NCI-H345 (cell line): ENCODE data around the gene SLC24A3.

Experiments
- DNase-seq: peaks from one replicate; lab custom pipeline; 2025; lab: John Stamatoyannopoulos, UW

SLC24A3 gene

DNA sequence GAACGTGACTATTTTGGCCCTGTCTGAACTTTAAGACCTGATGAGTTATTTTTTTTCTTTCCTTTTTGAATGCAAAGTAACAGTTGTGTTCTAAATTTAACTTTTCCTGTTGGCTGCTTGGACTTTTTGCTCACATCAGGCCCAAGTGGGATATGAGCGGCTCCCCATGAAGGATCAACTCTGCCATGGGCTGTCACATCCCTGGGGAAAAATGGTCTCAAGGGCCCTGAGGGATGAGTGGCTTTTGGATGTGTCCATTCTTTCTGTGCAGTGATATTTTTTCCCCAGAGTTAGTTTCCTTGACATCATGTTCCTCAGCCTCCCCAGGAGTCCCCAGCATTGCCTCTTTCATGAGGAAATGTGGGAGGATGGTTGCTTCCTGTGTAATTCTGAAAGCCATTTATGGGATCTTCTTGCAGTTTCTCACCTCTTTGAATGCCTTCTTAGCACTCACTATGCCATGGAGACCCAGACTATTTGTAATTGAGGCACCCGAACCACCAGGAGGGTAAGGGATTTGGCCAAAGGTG lies 92.5 kb downstream of the SLC24A3 start:
- no peak for DNase-seq

DNA sequence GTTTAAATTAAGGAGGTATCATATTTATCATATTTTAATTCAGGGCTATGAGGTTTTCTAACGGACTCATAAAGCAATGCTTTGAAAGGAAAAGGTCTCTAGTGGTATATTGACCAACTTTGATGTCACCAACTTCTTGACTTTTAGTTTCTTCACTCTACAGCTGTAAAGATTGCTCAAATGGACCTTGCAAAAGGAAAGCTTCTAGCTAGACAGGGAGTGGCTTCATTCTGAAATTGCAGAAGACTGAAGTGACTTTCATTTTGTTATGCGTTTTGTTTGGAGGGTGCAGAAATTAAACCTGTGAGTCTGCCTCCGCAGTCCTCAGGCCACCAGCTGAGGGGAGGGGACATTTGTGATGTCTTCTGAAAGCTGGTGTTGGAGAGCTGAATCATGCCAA lies 95.7 kb downstream of the SLC24A3 start:
- DNase-seq, result no peak

DNA sequence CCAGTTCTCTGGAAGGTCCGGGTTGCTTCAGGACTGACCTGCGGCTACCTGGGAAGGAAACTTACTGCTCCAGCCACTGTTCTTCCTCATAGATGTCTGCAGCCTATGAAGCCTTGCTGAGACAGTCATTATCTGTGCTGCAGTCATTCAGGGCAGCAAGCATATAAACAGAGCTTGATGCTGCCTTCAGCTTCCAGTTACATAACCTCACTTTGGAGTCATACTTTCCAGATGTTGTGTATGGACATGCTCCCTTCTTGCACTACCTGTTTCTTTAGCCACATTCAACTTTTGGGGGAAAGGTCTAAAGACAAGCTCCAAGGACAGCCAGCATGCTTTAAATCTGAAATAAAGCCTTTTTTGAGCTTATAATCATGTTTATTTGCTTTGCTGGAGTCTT lies 98.1 kb downstream of the SLC24A3 start:
- DNase-seq, result no peak

- no peak for DNase-seq
Measured at GRCh38 chr20:19313342-19314069, 101.1 kb downstream of the SLC24A3 start.

DNA sequence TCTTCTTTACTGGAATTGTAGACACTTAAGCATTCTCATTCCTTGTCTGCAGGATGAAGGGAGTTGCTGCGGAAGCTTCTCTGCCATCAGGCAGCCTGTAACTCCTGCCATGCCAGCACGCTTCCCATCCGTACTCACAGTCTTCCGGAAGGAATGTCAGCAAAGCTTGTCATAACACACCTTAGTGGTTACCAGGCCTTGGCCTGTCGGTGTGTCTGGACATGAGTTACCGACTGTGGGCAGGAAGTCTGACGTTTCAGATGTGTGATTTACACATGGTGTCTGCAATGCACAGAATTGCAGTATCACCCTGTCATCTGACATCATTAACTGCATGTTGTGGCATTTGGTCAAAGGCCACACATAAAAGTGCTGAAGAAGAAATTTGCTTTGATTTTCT lies 102.2 kb downstream of the SLC24A3 start:
- no peak for DNase-seq

GRCh38 chr20:19317237-19318069 lies 105.0 kb downstream of the SLC24A3 start:
- DNase-seq, result no peak

DNA sequence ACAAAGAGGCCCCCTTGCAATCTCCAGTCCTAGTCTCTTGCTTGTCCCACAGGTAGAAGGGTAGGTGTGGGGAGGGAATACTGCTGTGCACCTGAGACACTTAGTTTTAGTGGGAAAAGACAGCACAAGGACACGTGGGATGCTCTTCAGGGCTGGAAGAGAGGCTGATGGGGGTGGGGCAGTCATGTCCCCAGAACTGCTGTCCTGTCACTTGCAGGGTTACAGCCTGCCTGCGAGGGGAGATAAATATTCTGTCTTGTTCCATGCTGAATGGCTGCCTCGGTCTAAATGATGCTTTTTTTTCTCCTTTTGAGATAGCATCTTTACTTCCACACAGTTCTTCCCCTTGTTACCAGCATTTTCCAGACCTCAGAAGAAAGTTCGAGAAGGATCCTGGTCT lies 106.2 kb downstream of the SLC24A3 start:
- no peak for DNase-seq

DNA sequence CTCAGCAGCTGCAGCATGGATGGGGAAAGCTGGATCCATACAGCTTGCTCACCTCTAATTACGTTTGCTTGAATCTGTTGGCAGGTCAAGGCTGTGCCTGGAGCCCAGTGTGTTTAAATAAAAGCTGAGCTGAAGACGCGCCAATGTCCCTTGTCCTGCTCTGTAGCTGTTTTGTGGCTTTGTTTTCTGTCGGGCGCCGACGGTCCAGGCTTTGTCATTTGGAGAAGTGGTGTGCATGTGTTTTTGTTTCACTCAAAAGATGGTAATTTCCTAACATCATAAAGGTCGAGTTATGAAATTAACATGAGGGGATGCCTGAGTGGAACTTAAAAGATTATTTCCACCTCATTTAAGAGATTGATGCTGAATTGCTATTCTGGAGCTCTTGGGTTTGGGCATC lies 107.6 kb downstream of the SLC24A3 start:
- no peak for DNase-seq

- no peak for DNase-seq
Measured at GRCh38 chr20:19321176-19321575, 108.7 kb downstream of the SLC24A3 start.

- DNase-seq, result no peak
Measured at GRCh38 chr20:19322061-19322985, 109.9 kb downstream of the SLC24A3 start.

DNA sequence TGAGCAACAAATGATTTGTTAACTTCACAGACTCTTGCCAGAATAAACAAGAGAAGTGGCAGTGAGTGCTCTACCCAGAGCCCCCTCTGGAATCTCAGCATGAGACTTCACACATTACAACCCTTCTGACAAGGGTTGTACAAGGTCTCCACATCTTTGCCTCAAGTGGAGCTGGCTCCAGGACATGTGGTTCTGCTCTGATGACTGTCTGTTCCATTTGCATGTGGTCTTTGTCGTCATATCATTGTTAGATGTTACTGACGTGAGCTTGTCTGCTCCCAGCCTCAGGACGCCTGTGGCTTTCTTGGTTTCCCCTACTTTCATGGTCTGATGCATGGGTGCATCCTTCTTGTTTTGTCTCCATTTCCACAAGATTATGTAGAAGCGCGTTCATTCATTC lies 115.0 kb downstream of the SLC24A3 start:
- DNase-seq, result peak; percentile 95

DNA sequence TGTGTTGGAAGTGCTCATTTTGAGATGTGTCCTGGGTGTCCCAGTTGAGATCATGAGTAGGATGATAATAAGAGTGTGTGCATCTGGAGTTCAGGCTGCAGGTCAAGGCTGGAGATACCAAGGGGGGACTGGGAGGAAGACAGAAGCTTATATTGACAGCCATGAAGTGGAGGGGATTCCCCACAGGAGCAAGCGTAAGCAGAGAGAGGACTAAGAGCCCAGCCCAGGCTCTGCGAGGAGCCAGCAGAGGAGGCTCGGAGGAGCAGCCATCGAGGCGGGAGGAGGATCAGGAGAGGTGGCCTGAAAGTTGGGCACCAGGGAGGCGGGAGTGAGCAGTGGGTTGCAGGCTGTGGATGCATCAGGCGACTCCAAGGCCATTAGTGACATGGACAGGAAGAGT lies 116.2 kb downstream of the SLC24A3 start:
- DNase-seq, result no peak

DNA sequence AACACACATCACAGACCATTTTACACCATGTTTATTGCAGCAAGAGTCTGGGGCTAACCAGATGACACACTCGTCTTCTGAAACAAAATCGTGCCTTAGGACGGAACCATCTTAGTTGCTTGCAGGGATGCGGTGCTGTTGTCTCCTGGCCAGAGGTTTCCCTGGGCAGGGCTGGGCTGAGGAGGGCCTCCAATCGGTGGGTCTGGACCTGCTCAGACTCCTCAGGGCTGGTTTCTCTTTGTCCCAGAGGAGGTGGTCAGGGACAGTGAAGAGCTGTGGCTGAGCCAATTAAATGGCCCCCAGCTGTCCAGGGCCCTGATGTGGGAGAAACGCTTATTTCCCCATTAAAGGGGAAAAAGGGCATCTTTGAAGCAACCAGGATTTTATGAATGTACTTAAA lies 117.6 kb downstream of the SLC24A3 start:
- no peak for DNase-seq

DNA sequence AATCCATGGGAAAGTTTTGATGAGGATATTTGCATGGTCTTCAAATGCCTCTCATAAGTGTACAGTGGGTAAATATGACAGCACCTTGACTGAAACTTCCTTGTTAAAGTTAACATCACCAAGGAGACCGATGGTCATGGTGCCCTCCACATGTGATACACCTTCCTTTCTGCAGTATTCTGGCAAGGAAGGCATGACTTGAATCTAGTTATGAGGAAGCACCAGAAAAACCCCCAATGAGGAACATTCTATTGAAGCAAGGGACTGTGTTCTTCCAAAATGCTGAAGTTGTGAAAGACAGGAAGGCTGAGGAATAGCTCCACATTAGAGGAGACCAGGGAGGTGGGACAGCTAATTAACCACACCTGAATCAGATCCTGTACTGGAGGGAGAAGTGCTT lies 118.3 kb downstream of the SLC24A3 start:
- DNase-seq, result no peak

GRCh38 chr20:19333563-19333962 lies 121.1 kb downstream of the SLC24A3 start:
- no peak for DNase-seq

- no peak for DNase-seq
Measured at GRCh38 chr20:19335341-19335740, 122.9 kb downstream of the SLC24A3 start.

DNA sequence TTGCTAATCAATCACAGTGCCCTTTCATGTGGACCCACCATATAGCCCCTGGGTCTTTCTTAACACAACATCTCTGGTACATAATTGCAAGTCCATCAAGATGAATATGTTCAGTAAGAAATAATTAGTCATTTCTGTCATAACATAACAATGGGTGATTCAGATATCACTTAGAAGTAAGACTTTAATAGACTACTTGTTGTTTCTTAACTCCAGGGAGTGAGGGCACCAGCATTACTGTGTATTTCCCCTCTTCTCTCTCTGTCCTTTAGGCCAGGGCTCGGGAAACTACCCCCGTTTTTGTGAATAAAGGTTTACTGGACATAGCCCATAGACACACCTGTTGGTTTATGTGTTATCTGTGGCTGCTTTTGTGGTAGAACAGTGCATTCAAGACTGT lies 123.5 kb downstream of the SLC24A3 start:
- no peak for DNase-seq

DNA sequence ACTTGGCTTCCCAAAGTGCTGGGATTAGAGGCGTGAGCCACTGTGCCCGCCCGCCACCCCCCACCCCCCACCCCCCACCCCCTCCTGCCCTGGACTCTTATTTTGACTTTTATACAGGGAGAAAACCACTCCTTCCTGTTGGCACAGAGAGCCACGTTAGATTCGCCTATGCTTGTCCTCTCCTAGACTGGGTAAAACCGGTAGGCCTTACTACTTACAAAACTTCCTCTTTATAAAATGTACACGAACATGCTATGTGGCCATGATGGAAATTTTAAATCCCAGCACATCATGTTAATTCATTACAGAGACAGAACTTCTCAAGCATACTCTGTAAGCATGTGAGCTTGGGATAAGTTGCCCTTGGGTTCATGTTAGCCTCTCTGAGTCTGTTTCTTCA lies 124.2 kb downstream of the SLC24A3 start:
- no peak for DNase-seq

- no peak for DNase-seq
Measured at GRCh38 chr20:19338380-19338779, 125.9 kb downstream of the SLC24A3 start.

DNA sequence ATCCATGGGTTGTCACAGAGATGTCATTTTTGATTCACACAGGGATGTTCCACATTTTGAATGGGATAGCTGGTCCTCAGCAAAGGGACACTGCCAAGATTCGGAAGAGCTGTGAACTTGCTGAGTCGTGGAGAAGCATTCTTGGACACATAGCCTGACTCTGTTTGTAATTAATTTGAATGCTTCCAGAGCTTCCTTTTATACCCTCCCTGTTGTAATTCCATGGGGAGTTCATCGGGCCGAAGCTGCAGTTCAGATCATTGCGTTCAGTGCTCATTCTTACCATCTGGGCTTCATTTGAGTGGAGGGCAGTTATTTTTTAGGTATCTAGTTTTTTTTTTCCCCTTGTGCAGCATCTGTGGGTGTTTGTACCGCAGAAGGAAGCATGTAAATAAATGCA lies 126.5 kb downstream of the SLC24A3 start:
- no peak for DNase-seq

- no peak for DNase-seq
Measured at GRCh38 chr20:19341348-19342053, 129.1 kb downstream of the SLC24A3 start.

- no peak for DNase-seq
Measured at GRCh38 chr20:19344341-19344740, 131.9 kb downstream of the SLC24A3 start.
